Smooth muscle cell (in vitro differentiated cells): ENCODE results near the gene HOMER2. TPM values are rescaled to one million over a fixed set of nuclear protein-coding genes. Genes with fewer than 3 reads are reported as not detected.
"Not testable (repeated sequence)": the region's sequence is repeated elsewhere in the genome, so short reads cannot be mapped to it uniquely, and the experiment has no call there.

ENCODE experiments used
- DNase-seq: peaks from one replicate; lab custom pipeline; 2025; ENCODE audit not compliant: unreplicated experiment; lab: John Stamatoyannopoulos, UW
- H2AFZ ChIP-seq: fragments of 200-600 bp; sonication (generic); 2 replicates; pipeline ENCODE4 v1.6.0; 2016; ENCODE audit warnings: antibody characterized with exemption, low read depth, mild to moderate bottlenecking
- H3F3A ChIP-seq: fragments of 200-600 bp; sonication (generic); 2 replicates; pipeline ENCODE4 v1.6.0; 2017; ENCODE audit warnings: antibody characterized with exemption, low read depth
- H3K27ac ChIP-seq: fragments of 200-600 bp; sonication (generic); 2 replicates; pipeline ENCODE4 v1.5.1; 2016; ENCODE audit warnings: low read depth, mild to moderate bottlenecking
- H3K27me3 ChIP-seq: fragments of 200-600 bp; sonication (generic); 2 replicates; pipeline ENCODE4 v1.6.1; 2016; ENCODE audit warnings: low read depth, mild to moderate bottlenecking
- H3K36me3 ChIP-seq: fragments of 200-600 bp; sonication (generic); 2 replicates; pipeline ENCODE4 v1.5.1; 2016; ENCODE audit warnings: low read depth
- H3K4me1 ChIP-seq: fragments of 200-600 bp; sonication (generic); 2 replicates; pipeline ENCODE4 v1.5.1; 2016; ENCODE audit warnings: low read depth
- H3K4me2 ChIP-seq: fragments of 200-600 bp; sonication (generic); 2 replicates; pipeline ENCODE4 v1.6.0; 2016; ENCODE audit warnings: mild to moderate bottlenecking
- H3K4me3 ChIP-seq: fragments of 200-600 bp; sonication (generic); 2 replicates; pipeline ENCODE4 v1.5.1; 2016; ENCODE audit warnings: mild to moderate bottlenecking
- H3K79me2 ChIP-seq: fragments of 200-600 bp; sonication (generic); 2 replicates; pipeline ENCODE4 v1.6.0; 2016; ENCODE audit warnings: low read depth, mild to moderate bottlenecking
- H3K9ac ChIP-seq: fragments of 200-600 bp; sonication (generic); 2 replicates; pipeline ENCODE4 v1.6.0; 2016; ENCODE audit warnings: low read depth
- H3K9me3 ChIP-seq: fragments of 200-600 bp; sonication (generic); replicated peaks from 2 replicates; pipeline ENCODE4 v1.5.1; 2016; ENCODE audit warnings: low read depth
- H4K20me1 ChIP-seq: fragments of 200-600 bp; sonication (generic); 2 replicates; pipeline ENCODE4 v1.6.0; 2016; ENCODE audit warnings: low read depth
- WGBS: methylation state at CpG from one replicate; pipeline ENCODE4 v1.1.7; 2016; ENCODE audit warnings: low lambda C conversion rate; 5-methylcytosine and 5-hydroxymethylcytosine counted together
- polyA plus RNA-seq: library from polyadenylated mRNA; unstranded; fragments of >200 nt; fragmentation: Nextera tagmentation; extraction: Ambion mirVana; gene quantifications from 2 replicates; pipeline ENCODE4 v1.2.1, GENCODE V29; 2016
- total RNA-seq: library from RNA; depleted of rRNA; stranded (reverse); fragments of >200 nt; gene quantifications from 2 replicates; pipeline ENCODE4 v1.2.3, GENCODE V29; 2014
- TF ChIP-seq, protein P1 (sequence below): fragments of 200-600 bp; sonication (generic); IDR thresholded peaks from 2 replicates; pipeline ENCODE4 v1.5.1; 2017; ENCODE audit warnings: borderline replicate concordance, mild to moderate bottlenecking, antibody characterized with exemption; ENCODE audit not compliant: insufficient read depth, poor library complexity, severe bottlenecking

Gene HOMER2
- total RNA-seq (16.7 and 18.8 TPM in 2 replicates), polyA plus RNA-seq (3.1 and 9.9 TPM in 2 replicates)

DNA sequence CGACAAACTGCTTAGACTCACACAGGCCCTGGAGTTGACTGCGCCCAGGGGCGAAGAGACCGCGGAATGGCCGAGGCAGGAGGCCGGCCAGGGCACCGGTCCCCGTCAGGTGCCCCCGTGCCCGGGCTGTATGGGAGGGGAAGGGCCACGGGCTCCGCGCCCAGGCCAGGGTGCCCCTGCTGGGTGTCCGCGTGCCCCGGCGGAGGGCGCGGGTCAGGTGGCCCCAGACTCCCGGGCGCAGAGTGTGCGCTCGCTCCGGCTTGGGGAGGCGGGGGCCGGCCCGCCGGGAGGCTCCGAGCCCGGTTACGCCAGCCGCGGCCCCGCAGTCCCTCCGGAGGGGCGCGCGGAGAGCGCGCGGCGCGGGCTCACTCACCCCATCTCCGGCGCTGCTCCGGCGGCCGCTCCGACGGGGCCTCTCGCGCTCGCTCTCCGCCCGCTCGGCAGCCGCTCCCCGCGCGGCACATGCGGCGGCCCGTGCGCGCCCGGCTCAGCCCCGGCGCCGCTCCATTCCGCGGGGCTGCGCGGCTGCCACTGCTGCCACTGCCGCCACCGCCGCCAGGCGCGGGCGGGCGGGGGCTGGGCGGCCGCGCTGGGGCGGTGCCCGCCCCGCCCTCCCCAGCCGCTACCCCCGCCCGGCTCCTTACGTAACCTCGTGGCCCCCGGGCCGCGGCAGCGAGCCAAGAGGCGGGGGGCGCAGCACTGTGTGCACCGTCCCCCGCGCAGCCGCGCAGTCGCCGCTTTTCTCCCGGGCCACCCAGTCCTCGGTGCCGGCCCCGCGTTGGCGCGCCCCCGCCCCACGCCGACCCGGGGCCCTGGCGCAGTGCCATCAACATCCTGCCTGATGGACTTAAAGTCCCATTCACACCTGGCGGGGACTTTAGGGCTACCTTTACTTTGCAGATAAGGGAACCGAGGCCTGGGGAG lies at the start of gene HOMER2:
HOMER2 (minus strand) TSS at position 563 of the 924 bp plus-strand sequence; CDS start at position 378, 185 bp downstream.
- H3K9me3 ChIP-seq: no peaks in the 10 kb centered on the region
- TF ChIP-seq, protein P1, sequence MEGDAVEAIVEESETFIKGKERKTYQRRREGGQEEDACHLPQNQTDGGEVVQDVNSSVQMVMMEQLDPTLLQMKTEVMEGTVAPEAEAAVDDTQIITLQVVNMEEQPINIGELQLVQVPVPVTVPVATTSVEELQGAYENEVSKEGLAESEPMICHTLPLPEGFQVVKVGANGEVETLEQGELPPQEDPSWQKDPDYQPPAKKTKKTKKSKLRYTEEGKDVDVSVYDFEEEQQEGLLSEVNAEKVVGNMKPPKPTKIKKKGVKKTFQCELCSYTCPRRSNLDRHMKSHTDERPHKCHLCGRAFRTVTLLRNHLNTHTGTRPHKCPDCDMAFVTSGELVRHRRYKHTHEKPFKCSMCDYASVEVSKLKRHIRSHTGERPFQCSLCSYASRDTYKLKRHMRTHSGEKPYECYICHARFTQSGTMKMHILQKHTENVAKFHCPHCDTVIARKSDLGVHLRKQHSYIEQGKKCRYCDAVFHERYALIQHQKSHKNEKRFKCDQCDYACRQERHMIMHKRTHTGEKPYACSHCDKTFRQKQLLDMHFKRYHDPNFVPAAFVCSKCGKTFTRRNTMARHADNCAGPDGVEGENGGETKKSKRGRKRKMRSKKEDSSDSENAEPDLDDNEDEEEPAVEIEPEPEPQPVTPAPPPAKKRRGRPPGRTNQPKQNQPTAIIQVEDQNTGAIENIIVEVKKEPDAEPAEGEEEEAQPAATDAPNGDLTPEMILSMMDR: no peak
- no peaks in the 10 kb centered on the region for H3K4me1 ChIP-seq
- H2AFZ ChIP-seq: peak within 1 kb of the TSS; percentile 86
- H3K4me3 ChIP-seq: peak within 1 kb of the TSS; percentile 67
- no peaks in the 10 kb centered on the region for H4K20me1 ChIP-seq
- no peaks in the 10 kb centered on the region for H3F3A ChIP-seq
- no peaks in the 10 kb centered on the region for H3K79me2 ChIP-seq
- H3K27me3 ChIP-seq: peaks cover 34% of the 10 kb centered on the region
- no peak within 1 kb of the TSS for H3K27ac ChIP-seq
- 2% methylated on average over 54 of the region's 119 CpGs for WGBS
- H3K9ac ChIP-seq: peak within 1 kb of the TSS; percentile 28
- DNase-seq: no peak
- H3K36me3 ChIP-seq: no peaks in the 10 kb centered on the region
- peak within 1 kb of the TSS; percentile 97 for H3K4me2 ChIP-seq

DNA sequence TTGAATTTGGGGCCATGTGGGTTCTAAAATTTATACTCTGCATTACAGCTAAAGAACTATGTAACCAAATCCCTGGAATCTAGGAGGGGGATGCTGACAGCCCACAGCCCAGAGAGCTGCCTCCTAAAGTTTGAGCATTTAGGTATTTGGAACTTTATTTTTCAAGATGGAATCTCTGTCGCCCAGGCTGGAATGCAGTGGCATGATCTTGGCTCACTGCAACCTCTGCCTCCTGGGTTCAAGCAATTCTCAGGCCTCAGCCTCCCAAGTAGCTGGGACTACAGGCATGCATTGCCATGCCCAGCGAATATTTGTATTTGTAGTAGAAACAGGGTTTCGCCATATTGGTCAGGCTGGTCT lies 48.1 kb upstream of the HOMER2 start:
- not testable (repeated sequence) for H3F3A ChIP-seq, H4K20me1 ChIP-seq, H3K9ac ChIP-seq, H2AFZ ChIP-seq, H3K27ac ChIP-seq, DNase-seq, H3K36me3 ChIP-seq, H3K79me2 ChIP-seq, H3K4me3 ChIP-seq, H3K4me2 ChIP-seq, H3K27me3 ChIP-seq, H3K4me1 ChIP-seq, H3K9me3 ChIP-seq
- 90% methylated on average over 3 of the region's 3 CpGs for WGBS

DNA sequence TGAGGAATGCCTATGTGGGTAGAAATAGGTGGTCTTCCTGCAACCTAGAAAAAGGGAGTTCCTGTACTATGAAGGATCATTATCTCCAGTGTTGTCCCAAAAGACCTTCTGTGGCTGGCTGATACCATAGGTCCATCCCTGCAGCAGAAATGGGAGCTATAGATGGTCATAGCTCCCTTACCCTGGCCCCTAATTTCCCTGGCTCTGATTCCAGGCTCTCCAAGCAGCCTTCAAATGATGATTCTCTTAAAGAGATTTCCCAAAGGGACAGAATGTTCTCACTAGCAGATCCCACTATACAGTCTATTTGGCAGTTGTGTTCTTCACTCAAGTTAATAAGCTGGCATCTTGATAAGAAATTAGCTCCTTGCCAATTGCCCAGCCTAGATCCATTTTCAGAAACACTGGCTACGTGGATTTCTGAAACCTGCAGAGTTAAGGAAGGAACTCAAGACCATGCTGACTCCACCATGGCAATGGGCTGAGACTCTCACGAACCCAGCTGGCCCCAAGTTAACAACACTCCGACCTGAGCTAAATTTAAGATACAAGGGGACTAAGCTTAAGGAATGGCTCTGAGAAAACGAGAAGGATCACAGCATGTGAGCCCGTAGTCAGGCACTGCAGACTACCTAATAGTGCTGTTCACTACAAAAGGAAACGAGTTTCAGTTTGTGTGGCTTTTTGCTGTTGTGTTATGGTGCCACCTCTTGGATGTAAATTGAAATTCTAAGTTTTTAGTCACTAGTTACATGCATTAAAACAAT lies 47.6 kb upstream of the HOMER2 start:
- H3F3A ChIP-seq: no peaks in the 10 kb centered on the region
- no peak for DNase-seq
- H3K9me3 ChIP-seq: no peaks in the 10 kb centered on the region
- H3K4me3 ChIP-seq: peak overlapping the region; percentile 29
- no peak overlapping the region for H3K27ac ChIP-seq
- WGBS: 45% methylated on average over 6 of the region's 6 CpGs
- no peak overlapping the region for H3K9ac ChIP-seq
- no peak overlapping the region for H2AFZ ChIP-seq
- peak overlapping the region; percentile 30 for H3K4me2 ChIP-seq
- H3K79me2 ChIP-seq: no peaks in the 10 kb centered on the region
- peaks cover 4% of the 10 kb centered on the region for H3K36me3 ChIP-seq
- H4K20me1 ChIP-seq: no peaks in the 10 kb centered on the region
- no peaks in the 10 kb centered on the region for H3K4me1 ChIP-seq
- no peaks in the 10 kb centered on the region for H3K27me3 ChIP-seq
- TF ChIP-seq, protein P1: peak; percentile 47

DNA sequence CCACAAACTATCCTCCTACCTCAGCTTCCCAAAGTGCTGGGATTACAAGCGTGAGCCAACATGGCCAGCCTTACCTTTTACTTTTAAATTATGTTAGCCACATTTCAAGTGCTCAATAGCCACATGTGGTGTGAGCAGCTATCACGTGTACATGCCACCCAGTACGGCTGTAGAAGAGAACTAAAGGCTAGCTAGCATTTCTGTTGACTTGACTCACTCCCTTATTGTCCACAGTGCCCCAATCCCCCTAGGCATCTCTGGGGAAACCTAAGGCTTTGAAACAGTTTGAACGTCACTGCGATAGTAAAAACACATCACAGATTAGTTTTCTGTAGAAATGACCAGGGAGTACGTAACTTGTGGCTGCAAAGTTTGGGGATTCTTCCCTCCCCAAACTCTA lies 46.9 kb upstream of the HOMER2 start:
- TF ChIP-seq, protein P1: no peak
- WGBS: 95% methylated on average over 6 of the region's 6 CpGs
- H3K9ac ChIP-seq: no peak overlapping the region
- no peaks in the 10 kb centered on the region for H3K27me3 ChIP-seq
- no peaks in the 10 kb centered on the region for H3F3A ChIP-seq
- H3K79me2 ChIP-seq: no peaks in the 10 kb centered on the region
- H3K4me2 ChIP-seq: no peak overlapping the region
- H3K4me3 ChIP-seq: no peak overlapping the region
- DNase-seq: no peak
- H3K27ac ChIP-seq: no peak overlapping the region
- H2AFZ ChIP-seq: no peak overlapping the region
- no peaks in the 10 kb centered on the region for H3K4me1 ChIP-seq
- no peaks in the 10 kb centered on the region for H3K9me3 ChIP-seq
- H4K20me1 ChIP-seq: no peaks in the 10 kb centered on the region
- H3K36me3 ChIP-seq: no peaks in the 10 kb centered on the region
